ENCODE results near the gene ABHD17B. TPM values are rescaled to one million over a fixed set of nuclear protein-coding genes. Genes with fewer than 3 reads are reported as not detected.

The ABHD17B gene
- total RNA-seq, 1 experiment from 2014 or later: 21.1 TPM

DNA sequence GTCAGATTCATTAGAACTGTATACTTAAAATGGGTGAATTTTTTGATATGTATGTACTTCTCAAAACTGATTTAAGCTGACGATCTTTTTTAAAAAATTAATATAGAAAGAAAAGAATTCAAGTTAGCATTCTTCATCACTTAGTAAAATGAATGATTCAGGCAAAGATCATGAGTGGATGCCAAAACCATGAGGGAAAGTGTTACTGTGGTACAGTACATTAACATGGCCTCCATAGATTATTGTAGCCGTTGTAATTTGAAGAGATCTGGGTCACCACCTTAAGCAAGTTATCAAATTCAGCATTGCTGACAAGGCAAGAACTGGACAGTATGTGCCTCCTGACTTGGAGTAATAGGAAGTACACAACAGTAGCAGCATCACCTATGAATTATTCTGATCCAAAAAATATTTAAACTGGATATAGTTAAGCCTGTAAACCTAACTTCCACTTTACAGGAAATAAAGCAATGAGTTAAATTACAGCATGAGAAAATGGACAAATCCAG is 30.1 kb upstream of the ABHD17B start:
- intact Hi-C loops (cut with micrococcal nuclease; ENCODE audit: unreplicated experiment) (no loop called here), in situ Hi-C loops (cut with HindIII; ENCODE audit: low pct_unique_long_range_greater_than_20kb, low sequenced_read_pairs) (no loop called here)
- ATAC-seq (no peak), DNase-seq (ENCODE audit: low read depth, low spot score) (no peak)
- Histone ChIP-seq H3K36me3 (ENCODE audit: control insufficient read depth, insufficient read depth, low read length) (no peaks in the 10 kb centered on the region; the same call in 1 of the 2 replicates), H3K4me3 (ENCODE audit: low read depth in 2 of 2, low read length in 2 of 2) (no peak overlapping the region), H3K27me3 (ENCODE audit: control insufficient read depth, insufficient read depth, low read length) (no peaks in the 10 kb centered on the region), H3K27ac (ENCODE audit: low read length) (no peak overlapping the region), H3K9me3 (ENCODE audit: control insufficient read depth, insufficient read depth, low read depth, low read length) (no peaks in the 10 kb centered on the region), H3K4me1 (ENCODE audit: control insufficient read depth, insufficient read depth, low read length) (peaks cover 4% of the 10 kb centered on the region)
- TF ChIP-seq, protein P1, sequence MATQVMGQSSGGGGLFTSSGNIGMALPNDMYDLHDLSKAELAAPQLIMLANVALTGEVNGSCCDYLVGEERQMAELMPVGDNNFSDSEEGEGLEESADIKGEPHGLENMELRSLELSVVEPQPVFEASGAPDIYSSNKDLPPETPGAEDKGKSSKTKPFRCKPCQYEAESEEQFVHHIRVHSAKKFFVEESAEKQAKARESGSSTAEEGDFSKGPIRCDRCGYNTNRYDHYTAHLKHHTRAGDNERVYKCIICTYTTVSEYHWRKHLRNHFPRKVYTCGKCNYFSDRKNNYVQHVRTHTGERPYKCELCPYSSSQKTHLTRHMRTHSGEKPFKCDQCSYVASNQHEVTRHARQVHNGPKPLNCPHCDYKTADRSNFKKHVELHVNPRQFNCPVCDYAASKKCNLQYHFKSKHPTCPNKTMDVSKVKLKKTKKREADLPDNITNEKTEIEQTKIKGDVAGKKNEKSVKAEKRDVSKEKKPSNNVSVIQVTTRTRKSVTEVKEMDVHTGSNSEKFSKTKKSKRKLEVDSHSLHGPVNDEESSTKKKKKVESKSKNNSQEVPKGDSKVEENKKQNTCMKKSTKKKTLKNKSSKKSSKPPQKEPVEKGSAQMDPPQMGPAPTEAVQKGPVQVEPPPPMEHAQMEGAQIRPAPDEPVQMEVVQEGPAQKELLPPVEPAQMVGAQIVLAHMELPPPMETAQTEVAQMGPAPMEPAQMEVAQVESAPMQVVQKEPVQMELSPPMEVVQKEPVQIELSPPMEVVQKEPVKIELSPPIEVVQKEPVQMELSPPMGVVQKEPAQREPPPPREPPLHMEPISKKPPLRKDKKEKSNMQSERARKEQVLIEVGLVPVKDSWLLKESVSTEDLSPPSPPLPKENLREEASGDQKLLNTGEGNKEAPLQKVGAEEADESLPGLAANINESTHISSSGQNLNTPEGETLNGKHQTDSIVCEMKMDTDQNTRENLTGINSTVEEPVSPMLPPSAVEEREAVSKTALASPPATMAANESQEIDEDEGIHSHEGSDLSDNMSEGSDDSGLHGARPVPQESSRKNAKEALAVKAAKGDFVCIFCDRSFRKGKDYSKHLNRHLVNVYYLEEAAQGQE (IDR thresholded peaks at IDR 0.05; ENCODE audit: insufficient read depth in 1 of 2, low read depth in 2 of 2, low read length in 1 of 2): no peak
- TF ChIP-seq SIN3A (IDR thresholded peaks at IDR 0.05; ENCODE audit: borderline replicate concordance, insufficient read depth, low read depth, low read length): no peak
- CTCF ChIA-PET: no interaction called here
- BruUV-seq (replicated peaks): no TSS peak
- POLR2A ChIA-PET: no interaction called here

DNA sequence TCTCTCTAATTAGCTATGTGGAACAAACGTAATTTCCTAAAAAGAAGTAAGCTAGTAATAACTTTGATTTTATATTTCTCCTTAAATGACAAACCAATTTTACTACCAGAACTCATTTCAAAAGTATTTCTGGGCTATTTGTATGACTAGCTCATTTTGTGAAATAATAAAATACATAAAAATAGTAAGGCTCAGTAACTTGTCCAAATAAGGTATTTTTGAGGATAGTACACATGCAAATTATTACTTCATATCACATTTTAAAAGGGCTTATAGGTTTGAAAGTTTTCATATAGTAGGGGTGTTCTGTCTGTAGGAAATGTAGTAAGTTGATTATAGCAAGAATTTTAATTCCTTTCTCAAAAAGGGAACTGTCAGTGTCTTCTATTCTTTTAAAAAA is 26.9 kb upstream of the ABHD17B start:
- in situ Hi-C loops (cut with HindIII; ENCODE audit: low pct_unique_long_range_greater_than_20kb, low sequenced_read_pairs) (no loop called here), intact Hi-C loops (cut with micrococcal nuclease; ENCODE audit: unreplicated experiment) (no loop called here)
- Histone ChIP-seq H3K27me3 (ENCODE audit: control insufficient read depth, insufficient read depth, low read length) (no peaks in the 10 kb centered on the region), H3K36me3 (ENCODE audit: control insufficient read depth, insufficient read depth, low read length) (no peaks in the 10 kb centered on the region; the same call in 1 of the 2 replicates), H3K9me3 (ENCODE audit: control insufficient read depth, insufficient read depth, low read depth, low read length) (no peaks in the 10 kb centered on the region), H3K27ac (ENCODE audit: low read length) (no peak overlapping the region), H3K4me1 (ENCODE audit: control insufficient read depth, insufficient read depth, low read length) (peaks cover 4% of the 10 kb centered on the region), H3K4me3 (ENCODE audit: low read depth in 2 of 2, low read length in 2 of 2) (no peak overlapping the region)
- DNase-seq (ENCODE audit: low read depth, low spot score) (no peak), ATAC-seq (no peak)
- TF ChIP-seq TCF7L2 (IDR thresholded peaks at IDR 0.05; ENCODE audit: low read depth, low read length): no peak
- no TSS peak for BruUV-seq (replicated peaks)
- CTCF ChIA-PET: no interaction called here
- POLR2A ChIA-PET: no interaction called here

DNA sequence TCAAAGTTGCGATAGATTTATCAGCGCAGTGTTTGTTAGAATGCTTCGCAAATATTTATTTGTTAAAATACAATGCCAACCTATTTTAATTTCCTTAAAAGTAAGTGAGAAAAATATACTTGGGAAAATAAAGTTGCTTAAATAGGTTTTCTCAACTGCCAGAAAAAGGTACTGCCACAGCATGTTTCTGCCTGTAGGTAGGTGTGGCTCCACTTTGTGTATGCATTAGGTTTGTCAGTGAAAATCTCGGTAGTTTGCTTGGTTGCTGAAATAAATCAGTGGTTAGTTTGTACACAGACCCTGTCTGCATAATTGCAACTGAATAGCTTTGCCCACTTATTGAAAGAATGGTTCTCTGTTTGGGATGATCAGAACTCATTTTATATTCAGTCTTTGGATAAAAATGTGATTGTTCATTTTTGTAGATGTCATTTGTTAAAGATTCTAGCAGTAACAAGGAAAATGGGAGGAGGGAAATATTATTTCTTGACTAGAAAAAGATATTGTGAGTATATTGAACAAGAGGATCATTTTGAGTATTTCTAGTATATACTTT is 26.2 kb upstream of the ABHD17B start:
- no peak for ATAC-seq

More for the DNA sequence above, 26.2 kb upstream of the ABHD17B start:
- Histone ChIP-seq H3K9me3 (ENCODE audit: control insufficient read depth, insufficient read depth, low read depth, low read length) (no peaks in the 10 kb centered on the region), H3K4me3 (ENCODE audit: low read depth in 2 of 2, low read length in 2 of 2) (no peak overlapping the region), H3K27ac (ENCODE audit: low read length) (no peak overlapping the region), H3K27me3 (ENCODE audit: control insufficient read depth, insufficient read depth, low read length) (no peaks in the 10 kb centered on the region), H3K36me3 (ENCODE audit: control insufficient read depth, insufficient read depth, low read length) (no peaks in the 10 kb centered on the region; the same call in 1 of the 2 replicates), H3K4me1 (ENCODE audit: control insufficient read depth, insufficient read depth, low read length) (peaks cover 4% of the 10 kb centered on the region)
- TF ChIP-seq, protein P1 (IDR thresholded peaks at IDR 0.05; ENCODE audit: insufficient read depth in 1 of 2, low read depth in 2 of 2, low read length in 1 of 2): no peak
- no peak for TF ChIP-seq POLR2AphosphoS5 (IDR thresholded peaks at IDR 0.05; ENCODE audit: low read depth, low read length)
- no peak for TF ChIP-seq SIN3A (IDR thresholded peaks at IDR 0.05; ENCODE audit: borderline replicate concordance, insufficient read depth, low read depth, low read length)
- TF ChIP-seq, protein P2, sequence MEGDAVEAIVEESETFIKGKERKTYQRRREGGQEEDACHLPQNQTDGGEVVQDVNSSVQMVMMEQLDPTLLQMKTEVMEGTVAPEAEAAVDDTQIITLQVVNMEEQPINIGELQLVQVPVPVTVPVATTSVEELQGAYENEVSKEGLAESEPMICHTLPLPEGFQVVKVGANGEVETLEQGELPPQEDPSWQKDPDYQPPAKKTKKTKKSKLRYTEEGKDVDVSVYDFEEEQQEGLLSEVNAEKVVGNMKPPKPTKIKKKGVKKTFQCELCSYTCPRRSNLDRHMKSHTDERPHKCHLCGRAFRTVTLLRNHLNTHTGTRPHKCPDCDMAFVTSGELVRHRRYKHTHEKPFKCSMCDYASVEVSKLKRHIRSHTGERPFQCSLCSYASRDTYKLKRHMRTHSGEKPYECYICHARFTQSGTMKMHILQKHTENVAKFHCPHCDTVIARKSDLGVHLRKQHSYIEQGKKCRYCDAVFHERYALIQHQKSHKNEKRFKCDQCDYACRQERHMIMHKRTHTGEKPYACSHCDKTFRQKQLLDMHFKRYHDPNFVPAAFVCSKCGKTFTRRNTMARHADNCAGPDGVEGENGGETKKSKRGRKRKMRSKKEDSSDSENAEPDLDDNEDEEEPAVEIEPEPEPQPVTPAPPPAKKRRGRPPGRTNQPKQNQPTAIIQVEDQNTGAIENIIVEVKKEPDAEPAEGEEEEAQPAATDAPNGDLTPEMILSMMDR (IDR thresholded peaks at IDR 0.05): no peak
- no peak for TF ChIP-seq TCF7L2 (IDR thresholded peaks at IDR 0.05; ENCODE audit: low read depth, low read length)
- POLR2A ChIA-PET: no interaction called here
- no TSS peak for BruUV-seq (replicated peaks)
- no peak for DNase-seq (ENCODE audit: low read depth, low spot score)
- CTCF ChIA-PET: interaction anchor here (0.6 kb wide), 1 partner anchor 84 kb away, joined by 3 read pairs; no protein-coding TSS in a partner anchor
- intact Hi-C loops (cut with micrococcal nuclease; ENCODE audit: unreplicated experiment) (no loop called here), in situ Hi-C loops (cut with HindIII; ENCODE audit: low pct_unique_long_range_greater_than_20kb, low sequenced_read_pairs) (no loop called here)

All from Panc1 (cell line).